Loucy (cell line): ENCODE measurements around the gene TJP3.

ENCODE experiments used
- EZH2phosphoT487 ChIP-seq: fragments of 200-600 bp; IDR thresholded peaks from 2 replicates; pipeline ENCODE4 v1.6.1; 2018; ENCODE audit warnings: antibody characterized with exemption, mild to moderate bottlenecking, moderate library complexity, borderline replicate concordance
- TF ChIP-seq, protein P1 (sequence below): fragments of 200-600 bp; sonication (generic); conservative IDR thresholded peaks from 2 replicates; pipeline ENCODE4 v1.5.1; 2014; ENCODE audit warnings: mild to moderate bottlenecking, antibody characterized with exemption, low read length

DNA sequence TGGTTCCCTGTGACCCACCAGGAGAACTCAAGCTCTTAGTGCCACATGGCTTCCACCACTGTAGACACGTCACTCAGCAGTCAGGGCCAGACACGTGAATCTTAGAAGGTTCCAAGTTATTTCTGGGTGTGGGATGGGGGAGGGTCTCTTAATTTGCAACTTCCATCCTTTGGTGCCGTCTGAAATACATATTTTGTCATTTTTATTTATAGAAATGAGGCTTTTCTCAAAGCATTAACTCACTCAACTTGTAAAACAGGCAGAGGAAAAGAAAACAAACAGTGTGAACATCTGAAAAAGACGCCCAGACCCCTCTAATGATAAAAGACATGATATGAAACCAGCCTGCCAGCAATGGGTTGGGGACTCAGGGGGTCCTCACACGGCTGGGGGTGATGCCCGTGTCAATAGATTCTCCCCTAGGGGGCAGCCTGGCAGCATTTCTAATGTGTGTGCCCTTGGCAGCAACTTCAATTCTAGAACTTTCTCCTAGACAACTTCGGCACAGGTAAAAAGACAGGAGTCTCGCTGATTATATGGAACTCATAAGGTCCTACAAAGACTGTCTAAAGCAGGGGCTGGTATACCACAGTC is 23.3 kb upstream of the TJP3 start:
- TF ChIP-seq, protein P1, sequence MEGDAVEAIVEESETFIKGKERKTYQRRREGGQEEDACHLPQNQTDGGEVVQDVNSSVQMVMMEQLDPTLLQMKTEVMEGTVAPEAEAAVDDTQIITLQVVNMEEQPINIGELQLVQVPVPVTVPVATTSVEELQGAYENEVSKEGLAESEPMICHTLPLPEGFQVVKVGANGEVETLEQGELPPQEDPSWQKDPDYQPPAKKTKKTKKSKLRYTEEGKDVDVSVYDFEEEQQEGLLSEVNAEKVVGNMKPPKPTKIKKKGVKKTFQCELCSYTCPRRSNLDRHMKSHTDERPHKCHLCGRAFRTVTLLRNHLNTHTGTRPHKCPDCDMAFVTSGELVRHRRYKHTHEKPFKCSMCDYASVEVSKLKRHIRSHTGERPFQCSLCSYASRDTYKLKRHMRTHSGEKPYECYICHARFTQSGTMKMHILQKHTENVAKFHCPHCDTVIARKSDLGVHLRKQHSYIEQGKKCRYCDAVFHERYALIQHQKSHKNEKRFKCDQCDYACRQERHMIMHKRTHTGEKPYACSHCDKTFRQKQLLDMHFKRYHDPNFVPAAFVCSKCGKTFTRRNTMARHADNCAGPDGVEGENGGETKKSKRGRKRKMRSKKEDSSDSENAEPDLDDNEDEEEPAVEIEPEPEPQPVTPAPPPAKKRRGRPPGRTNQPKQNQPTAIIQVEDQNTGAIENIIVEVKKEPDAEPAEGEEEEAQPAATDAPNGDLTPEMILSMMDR = peak; percentile 48
- TF ChIP-seq EZH2phosphoT487 = no peak
